Epidermal melanocyte (primary cell): ENCODE data around the gene EVI5.

ENCODE experiments used
- DNase-seq: peaks from one replicate; pipeline ENCODE4 v3.0.0; 2011; ENCODE audit warnings: low spot score; ENCODE audit not compliant: insufficient read length

EVI5 gene

GRCh38 chr1:92465256-92465647, 319.7 kb downstream of the EVI5 start:
- no peak for DNase-seq

- DNase-seq, result no peak
Measured at GRCh38 chr1:92464588-92465255, 320.2 kb downstream of the EVI5 start.

- no peak for DNase-seq
Measured at GRCh38 chr1:92461364-92462097, 323.4 kb downstream of the EVI5 start.

- no peak for DNase-seq
Measured at GRCh38 chr1:92459871-92460320, 325.0 kb downstream of the EVI5 start.
